Glomerular endothelial cell (primary cell): ENCODE data around the gene MPL. TPM values are rescaled to one million over a fixed set of nuclear protein-coding genes. Genes with fewer than 3 reads are reported as not detected.

Experiments used
- DNase-seq: peaks from one replicate; pipeline ENCODE4 v3.0.0-alpha.2; 2011; ENCODE audit warnings: low read depth, low spot score; ENCODE audit errors: extremely low read depth
- total RNA-seq: library from RNA; depleted of rRNA; stranded (reverse); fragments of >200 nt; gene quantifications from 2 replicates; pipeline ENCODE4 v1.2.3, GENCODE V29; 2015

MPL gene
- total RNA-seq, 1 donor from 2014 or later = not detected

DNA sequence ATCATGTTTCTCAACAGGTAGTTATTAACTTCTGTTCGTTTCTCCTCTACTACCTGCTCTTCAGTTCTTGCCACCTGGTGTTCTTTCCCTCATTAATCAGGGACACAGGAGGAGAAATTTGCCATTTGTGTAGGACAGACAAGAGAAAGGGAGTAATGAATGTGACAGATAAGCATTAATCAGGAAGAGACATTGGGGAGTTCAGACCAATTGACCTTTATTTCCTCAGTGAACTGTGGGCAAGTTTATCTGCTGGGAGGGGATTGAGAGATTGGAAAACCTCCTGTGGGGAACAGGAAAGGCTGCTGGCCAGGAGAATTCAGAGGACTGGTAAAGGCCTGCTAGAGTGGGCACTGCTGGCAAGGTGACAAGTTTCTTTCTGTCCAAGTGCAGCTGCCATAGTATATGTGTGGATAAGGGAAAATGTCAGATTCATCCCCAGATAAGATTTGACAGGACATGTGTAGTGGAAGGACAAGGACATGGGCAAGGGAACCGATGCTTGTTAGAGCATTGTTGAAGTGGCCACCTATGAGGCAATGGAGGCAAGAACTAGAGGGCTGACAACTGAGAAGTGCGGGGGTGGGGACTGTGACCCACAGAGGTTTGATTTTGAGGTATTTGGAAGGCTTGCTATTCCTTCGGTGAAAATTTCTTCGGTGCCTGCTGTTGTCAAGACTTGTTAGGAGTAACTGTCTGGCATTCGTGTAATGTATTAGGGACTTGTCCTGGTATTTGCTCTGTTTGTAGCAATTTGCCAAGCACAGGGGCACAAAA, 64.7 kb downstream of the MPL start:
- no peak for DNase-seq

Other genes with a start within 250 kb of the MPL start
- gene EBNA1BP2, start 165.5 kb upstream of the MPL start, total RNA-seq = 91.4 and 93.0 TPM in 2 replicates
- gene CFAP57, start 165.5 kb upstream of the MPL start, total RNA-seq = 0.23 and 0.29 TPM in 2 replicates
- gene TMEM125, start 67.8 kb upstream of the MPL start, total RNA-seq = not detected in 2 replicates
- gene C1orf210, start 52.2 kb upstream of the MPL start, total RNA-seq = not detected in 2 replicates
- 479 and 640 TPM in 2 replicates for gene TIE1, start 36.8 kb upstream of the MPL start, total RNA-seq
- 15.2 and 38.9 TPM in 2 replicates for gene CDC20, start 21.2 kb downstream of the MPL start, total RNA-seq
- 89.4 and 95.9 TPM in 2 replicates for gene ELOVL1, start 30.2 kb downstream of the MPL start, total RNA-seq
- 44.9 and 45.9 TPM in 2 replicates for gene MED8, start 52.0 kb downstream of the MPL start, total RNA-seq
- 11.3 and 21.8 TPM in 2 replicates for gene SZT2, start 52.1 kb downstream of the MPL start, total RNA-seq
- gene HYI, start 116.1 kb downstream of the MPL start, total RNA-seq = 236 and 292 TPM in 2 replicates
- 262 and 345 TPM in 2 replicates for gene PTPRF, start 193.1 kb downstream of the MPL start, total RNA-seq